Trophoblast cell (in vitro differentiated cells and primary cell): Measurements from ENCODE around the gene ZC3H14.

Experiments
- DNase-seq, 2 donors: peaks; one replicate each; pipeline ENCODE4 v3.0.0-alpha.2; 2016
- H2AFZ ChIP-seq: 2 replicates; pipeline ENCODE4 v1.6.1; 2013; ENCODE audit warnings: low read length, moderate library complexity, mild to moderate bottlenecking; ENCODE audit not compliant: insufficient read depth, poor library complexity
- H2AK5ac ChIP-seq: 2 replicates; pipeline ENCODE4 v1.6.1; 2013; ENCODE audit warnings: mild to moderate bottlenecking, low read length
- H2BK120ac ChIP-seq: 2 replicates; pipeline ENCODE4 v1.6.1; 2013; ENCODE audit warnings: low read length, mild to moderate bottlenecking, moderate library complexity; ENCODE audit not compliant: insufficient read depth, poor library complexity
- H2BK12ac ChIP-seq: 2 replicates; pipeline ENCODE4 v1.6.1; 2013; ENCODE audit warnings: mild to moderate bottlenecking, low read length, moderate library complexity
- H2BK5ac ChIP-seq: 2 replicates; pipeline ENCODE4 v1.6.1; 2013; ENCODE audit warnings: low read length, low read depth, moderate library complexity, mild to moderate bottlenecking; ENCODE audit not compliant: poor library complexity
- H3K14ac ChIP-seq: 2 replicates; pipeline ENCODE4 v1.6.1; 2013; ENCODE audit warnings: mild to moderate bottlenecking, low read length
- H3K18ac ChIP-seq: 2 replicates; pipeline ENCODE4 v1.6.1; 2013; ENCODE audit warnings: mild to moderate bottlenecking, low read length
- H3K23ac ChIP-seq: 2 replicates; pipeline ENCODE4 v1.6.1; 2013; ENCODE audit warnings: low read length
- H3K27ac ChIP-seq: 2 replicates; pipeline ENCODE4 v1.5.1; 2013; ENCODE audit warnings: low read depth, mild to moderate bottlenecking, inconsistent platforms, low read length, moderate library complexity
- H3K27me3 ChIP-seq: 2 replicates; pipeline ENCODE4 v1.6.1; 2013; ENCODE audit warnings: inconsistent platforms, mild to moderate bottlenecking, low read length, moderate library complexity; ENCODE audit not compliant: insufficient read depth
- H3K36me3 ChIP-seq, 2 experiments: 1 replicate in 1 of 2; 2 replicates in 1 of 2; pipeline ENCODE4 v1.6.1; 2013; ENCODE audit warnings: low read length in 2 of 2, mild to moderate bottlenecking in 2 of 2, moderate library complexity in 1 of 2; ENCODE audit not compliant: insufficient read depth in 2 of 2, control insufficient read depth in 1 of 2
- H3K4ac ChIP-seq: 2 replicates; pipeline ENCODE4 v1.6.1; 2013; ENCODE audit warnings: low read depth, mild to moderate bottlenecking, low read length, moderate library complexity
- H3K4me1 ChIP-seq, 2 experiments: 1 replicate in 1 of 2; 2 replicates in 1 of 2; pipeline ENCODE4 v1.6.1; 2013; ENCODE audit warnings: low read length in 2 of 2, mild to moderate bottlenecking in 2 of 2, moderate library complexity in 1 of 2; ENCODE audit not compliant: insufficient read depth in 2 of 2, control insufficient read depth in 1 of 2
- H3K4me2 ChIP-seq: 2 replicates; pipeline ENCODE4 v1.6.1; 2013; ENCODE audit warnings: inconsistent platforms, mild to moderate bottlenecking, low read length, moderate library complexity
- H3K4me3 ChIP-seq: 2 replicates; pipeline ENCODE4 v1.5.1; 2013; ENCODE audit warnings: mild to moderate bottlenecking, low read depth, low read length, inconsistent platforms
- H3K79me1 ChIP-seq: one replicate; pipeline ENCODE4 v1.6.1; 2013; ENCODE audit warnings: low read length
- H3K79me2 ChIP-seq: 2 replicates; pipeline ENCODE4 v1.6.1; 2013; ENCODE audit warnings: low read length, mild to moderate bottlenecking; ENCODE audit not compliant: control insufficient read depth, insufficient read depth, poor library complexity
- H3K9ac ChIP-seq: 2 replicates; pipeline ENCODE4 v1.6.1; 2013; ENCODE audit warnings: mild to moderate bottlenecking, low read length
- H3K9me3 ChIP-seq: 2 replicates; pipeline ENCODE4 v1.6.1; 2013; ENCODE audit warnings: low read depth, mild to moderate bottlenecking, control low read depth, inconsistent platforms, low read length; ENCODE audit not compliant: insufficient read depth
- H4K12ac ChIP-seq: 2 replicates; pipeline ENCODE4 v1.6.1; 2013; ENCODE audit warnings: low read depth, mild to moderate bottlenecking, low read length, moderate library complexity
- H4K8ac ChIP-seq: 2 replicates; pipeline ENCODE4 v1.6.1; 2013; ENCODE audit warnings: low read depth, mild to moderate bottlenecking, low read length, moderate library complexity
- H4K91ac ChIP-seq: one replicate; pipeline ENCODE4 v1.6.1; 2013; ENCODE audit warnings: low read depth, mild to moderate bottlenecking, low read length, moderate library complexity
- WGBS: extraction: QIAGEN DNeasy Blood & Tissue Kit; methylation state at CpG from one replicate; pipeline ENCODE4 v1.1.7; 2013; ENCODE audit warnings: missing lambda C conversion rate; ENCODE audit not compliant: insufficient read length, insufficient coverage; ENCODE audit errors: extremely low coverage; 5-methylcytosine and 5-hydroxymethylcytosine counted together

ZC3H14 gene

DNA sequence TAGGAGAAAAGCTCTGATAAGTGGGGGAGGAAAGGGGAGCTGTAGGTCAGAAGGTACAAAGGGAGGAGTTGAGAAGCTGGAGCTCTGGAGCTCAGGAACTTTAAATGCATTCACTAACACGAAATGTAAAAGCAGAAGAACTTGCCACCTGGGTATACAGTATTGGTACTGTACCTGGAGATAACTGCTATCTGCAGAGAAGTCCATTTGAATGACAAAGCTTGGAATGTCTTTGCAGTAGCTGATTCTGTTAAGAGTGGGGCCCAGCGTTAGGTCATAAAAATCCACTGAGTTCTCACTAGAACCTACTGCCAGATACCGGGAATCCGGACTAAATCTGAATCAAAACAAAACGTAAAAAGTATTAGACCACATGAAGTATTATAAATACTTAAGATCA lies 55.6 kb downstream of the ZC3H14 start:
- Histone ChIP-seq H4K8ac (no peak overlapping the region), H3K79me2 (no peaks in the 10 kb centered on the region), H3K9ac (no peak overlapping the region), H3K4me1 (no peaks in the 10 kb centered on the region), H3K9me3 (no peaks in the 10 kb centered on the region), H3K14ac (no peak overlapping the region), H4K12ac (no peak overlapping the region), H3K27ac (no peak overlapping the region), H3K23ac (no peak overlapping the region), H2AFZ (no peak overlapping the region), H3K4me2 (no peak overlapping the region), H3K79me1 (no peaks in the 10 kb centered on the region), H2BK5ac (no peak overlapping the region), H2AK5ac (no peak overlapping the region), H4K91ac (no peak overlapping the region), H3K27me3 (no peaks in the 10 kb centered on the region), H3K18ac (no peak overlapping the region), H3K36me3 (peaks cover 0 to 3% of the 10 kb centered on the region in 2 experiments), H3K4me3 (no peak overlapping the region), H2BK12ac (no peak overlapping the region), H3K4ac (no peak overlapping the region), H2BK120ac (no peak overlapping the region)
- no CpG with 5 or more reads among the region's 5 CpGs for WGBS
- DNase-seq = no peak

DNA sequence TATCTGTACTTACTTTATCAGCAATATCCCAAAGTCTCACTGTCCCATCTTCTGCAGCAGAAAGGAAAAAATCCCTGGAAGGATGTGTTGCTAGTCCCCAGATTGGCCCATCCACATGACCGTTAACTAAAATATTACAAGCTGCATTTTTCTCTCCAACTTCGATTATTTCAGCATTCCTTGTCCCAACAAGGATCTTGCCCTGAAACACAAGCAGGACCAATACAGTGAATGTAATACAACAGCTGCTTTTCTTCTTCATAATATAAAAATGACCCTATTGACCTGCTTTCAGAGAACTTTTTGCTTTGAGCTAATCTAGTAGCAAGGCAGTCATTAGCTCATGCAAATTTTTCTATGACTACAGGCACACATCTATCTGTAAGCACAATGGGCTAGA lies 58.3 kb downstream of the ZC3H14 start:
- Histone ChIP-seq H2AK5ac (no peak overlapping the region), H4K8ac (no peak overlapping the region), H3K4me1 (no peaks in the 10 kb centered on the region), H3K36me3 (no peaks in the 10 kb centered on the region), H3K4ac (no peak overlapping the region), H2AFZ (no peak overlapping the region), H3K79me2 (no peaks in the 10 kb centered on the region), H2BK5ac (no peak overlapping the region), H3K9me3 (no peaks in the 10 kb centered on the region), H3K14ac (no peak overlapping the region), H3K4me2 (no peak overlapping the region), H3K23ac (no peak overlapping the region), H3K27ac (no peak overlapping the region), H4K12ac (no peak overlapping the region), H3K18ac (no peak overlapping the region), H3K27me3 (no peaks in the 10 kb centered on the region), H2BK12ac (no peak overlapping the region), H3K9ac (no peak overlapping the region), H4K91ac (no peak overlapping the region), H3K79me1 (no peaks in the 10 kb centered on the region), H3K4me3 (no peak overlapping the region), H2BK120ac (no peak overlapping the region)
- no peak for DNase-seq
- WGBS = no CpG with 5 or more reads among the region's 2 CpGs

GRCh38 chr14:88625671-88626070 lies 62.8 kb downstream of the ZC3H14 start:
- DNase-seq = no peak
- Histone ChIP-seq H3K4me1 (peaks cover 0 to 2% of the 10 kb centered on the region in 2 experiments), H3K4ac (no peak overlapping the region), H3K4me3 (no peak overlapping the region), H3K14ac (no peak overlapping the region), H4K12ac (no peak overlapping the region), H2BK12ac (no peak overlapping the region), H2BK5ac (no peak overlapping the region), H4K8ac (no peak overlapping the region), H3K9ac (no peak overlapping the region), H2BK120ac (no peak overlapping the region), H3K79me1 (no peaks in the 10 kb centered on the region), H3K4me2 (no peak overlapping the region), H2AK5ac (no peak overlapping the region), H3K27me3 (no peaks in the 10 kb centered on the region), H2AFZ (no peak overlapping the region), H3K79me2 (no peaks in the 10 kb centered on the region), H3K9me3 (no peaks in the 10 kb centered on the region), H3K36me3 (no peaks in the 10 kb centered on the region), H3K18ac (no peak overlapping the region), H3K27ac (no peak overlapping the region), H4K91ac (no peak overlapping the region), H3K23ac (no peak overlapping the region)
- WGBS = no CpG with 5 or more reads among the region's 3 CpGs

GRCh38 chr14:88628033-88628432 lies 65.2 kb downstream of the ZC3H14 start:
- no peaks in the 10 kb centered on the region for H3K9me3 ChIP-seq
- no peak overlapping the region for H2BK12ac ChIP-seq
- H3K4ac ChIP-seq = no peak overlapping the region
- no peak overlapping the region for H3K23ac ChIP-seq
- H3K14ac ChIP-seq = no peak overlapping the region
- no peaks in the 10 kb centered on the region for H3K27me3 ChIP-seq
- no peak overlapping the region for H3K9ac ChIP-seq
- no peak overlapping the region for H2BK120ac ChIP-seq
- no peaks in the 10 kb centered on the region for H3K36me3 ChIP-seq
- no peak overlapping the region for H4K8ac ChIP-seq
- no peak overlapping the region for H4K12ac ChIP-seq
- no peak overlapping the region for H3K4me2 ChIP-seq
- no peak overlapping the region for H3K18ac ChIP-seq
- H3K4me3 ChIP-seq = no peak overlapping the region
- H2AK5ac ChIP-seq = no peak overlapping the region
- H3K27ac ChIP-seq = no peak overlapping the region
- peaks cover 0 to 3% of the 10 kb centered on the region in 2 experiments for H3K4me1 ChIP-seq
- no peaks in the 10 kb centered on the region for H3K79me1 ChIP-seq
- no peak for DNase-seq
- H3K79me2 ChIP-seq = no peaks in the 10 kb centered on the region
- H2BK5ac ChIP-seq = no peak overlapping the region
- H4K91ac ChIP-seq = no peak overlapping the region
- H2AFZ ChIP-seq = no peak overlapping the region

DNA sequence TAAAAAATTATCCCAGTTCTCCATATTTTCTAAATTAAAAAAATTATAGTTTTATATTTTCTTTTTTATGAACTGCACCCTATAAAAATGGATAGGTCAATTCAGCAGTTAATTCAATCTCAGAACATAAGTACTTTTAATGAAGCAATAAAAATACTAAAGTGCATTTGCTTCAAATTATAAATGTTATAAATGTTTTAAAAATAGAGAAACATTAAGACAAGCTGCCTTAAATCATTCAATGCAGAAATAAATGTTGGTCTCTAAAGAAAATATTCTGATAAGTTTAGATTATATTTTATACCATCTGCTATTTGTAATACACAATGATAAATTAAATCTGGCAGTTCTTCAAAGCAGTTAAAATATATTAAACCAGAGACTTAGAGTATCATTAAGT lies 65.6 kb downstream of the ZC3H14 start:
- Histone ChIP-seq H2AK5ac (no peak overlapping the region), H4K91ac (no peak overlapping the region), H4K8ac (no peak overlapping the region), H2AFZ (no peak overlapping the region), H3K79me2 (no peaks in the 10 kb centered on the region), H3K4me3 (no peak overlapping the region), H3K27ac (no peak overlapping the region), H2BK5ac (no peak overlapping the region), H3K9ac (no peak overlapping the region), H2BK12ac (no peak overlapping the region), H3K9me3 (no peaks in the 10 kb centered on the region), H3K14ac (no peak overlapping the region), H3K79me1 (no peaks in the 10 kb centered on the region), H3K4ac (no peak overlapping the region), H3K23ac (no peak overlapping the region), H3K27me3 (no peaks in the 10 kb centered on the region), H3K4me2 (no peak overlapping the region), H3K18ac (no peak overlapping the region), H2BK120ac (no peak overlapping the region), H3K36me3 (no peaks in the 10 kb centered on the region), H3K4me1 (peaks cover 0 to 3% of the 10 kb centered on the region in 2 experiments), H4K12ac (no peak overlapping the region)
- DNase-seq = no peak
